ENCODE results near the gene HDAC7. TPM values are rescaled to one million over a fixed set of nuclear protein-coding genes. Genes with fewer than 3 reads are reported as not detected.

HDAC7 gene
- total and polyA plus RNA-seq, 2 of the 13 experiments (the other 11 are each of a cell fraction or from before 2014, with no cell fraction given), result 4.6 to 10.8 TPM

GRCh38 chr12:47773062-47773857, 46.4 kb downstream of the HDAC7 start, which contains the start of gene SLC48A1 (continued):
- no peak for TF ChIP-seq ZNF235 (CRISPR knock-in tag; IDR thresholded peaks at IDR 0.05; ENCODE audit: borderline replicate concordance)
- no peak for TF ChIP-seq FOXK1 (CRISPR knock-in tag; IDR thresholded peaks at IDR 0.05; ENCODE audit: borderline replicate concordance, low read depth)
- no peak for TF ChIP-seq NR2F1 (CRISPR knock-in tag; IDR thresholded peaks at IDR 0.05)

GRCh38 chr12:47772738-47773061, 47.0 kb downstream of the HDAC7 start:
- TF ChIP-seq ZBTB42 (CRISPR knock-in tag; IDR thresholded peaks at IDR 0.05) (no peak), GABPA (IDR thresholded peaks at IDR 0.05; ENCODE audit: low read depth, low read length) (no peak), GABPA (CRISPR knock-in tag; IDR thresholded peaks at IDR 0.05; ENCODE audit: low read depth) (0 out of 2 replicates have a peak, but pooled peaks have one; percentile 19)
- in situ Hi-C loops (cut with HindIII; ENCODE audit: extremely low pct_ligation_motif_present, low pct_unique_long_range_greater_than_20kb), result no loop called here
- 5% methylated on average over 17 of the region's 17 CpGs for WGBS (ENCODE audit: low lambda C conversion rate)
- peak overlapping the region; percentile 75 for H3K4me2 ChIP-seq (ENCODE audit: low read depth, low read length)
- BruUV-seq (replicated peaks), result no TSS peak
- ChIA-PET POLR2A (interaction anchor here (1.0 to 1.6 kb wide), 2 partner anchors 15 to 48 kb away, joined by 3 to 6 read pairs; partner anchors contain the start of gene RAPGEF3), CTCF (ENCODE audit: low intra/inter-chr PET ratio, low total read pairs) (no interaction called here)
- ATAC-seq, result no peak
- H4K20me1 ChIP-seq (ENCODE audit: insufficient read depth, low read length), result no peaks in the 10 kb centered on the region
- H3K79me2 ChIP-seq (ENCODE audit: insufficient read depth, low read length), result no peaks in the 10 kb centered on the region
- peaks cover 3 to 8% of the 10 kb centered on the region in 2 experiments; a peak in 2 of 5 replicates for H3K27me3 ChIP-seq (ENCODE audit: control insufficient read depth in 1 of 2, insufficient read depth in 2 of 2, low read length in 2 of 2)
- peak overlapping the region; percentile 49 to 81 (median 50) for H3K4me3 ChIP-seq (replicated peaks in 1 of 3; ENCODE audit: insufficient read depth in 1 of 3, low read depth in 2 of 3, low read length in 3 of 3)
- no peaks in the 10 kb centered on the region for H3K36me3 ChIP-seq (replicated peaks in 1 of 2; ENCODE audit: control insufficient read depth in 1 of 2, insufficient read depth in 2 of 2, low read length in 2 of 2)
- no peak for DNase-seq (ENCODE audit: low spot score)
- intact Hi-C loops (cut with micrococcal nuclease; ENCODE audit: unreplicated experiment), result no loop called here
- H2AFZ ChIP-seq (ENCODE audit: low read length), result no peak overlapping the region
- H3K9ac ChIP-seq (ENCODE audit: insufficient read depth, low read depth, low read length), result peak overlapping the region; percentile 60
- peaks cover 68% of the 10 kb centered on the region for H3K4me1 ChIP-seq (ENCODE audit: insufficient read depth, low read length)
- FAIRE-seq, result no peak
- H3K9me3 ChIP-seq (ENCODE audit: low read length), result no peaks in the 10 kb centered on the region
- no peak overlapping the region for H3K27ac ChIP-seq (ENCODE audit: extremely low read length, insufficient read depth, low read length)

Data from HepG2 (cell line).